ENCODE data around the gene CDKAL1.
"Not testable (repeated sequence)": the region's sequence is repeated elsewhere in the genome, so short reads cannot be mapped to it uniquely, and the experiment has no call there.

CDKAL1 gene

GRCh38 chr6:20554817-20555216 lies 20.6 kb downstream of the CDKAL1 start:
- no peak for DNase-seq

DNA sequence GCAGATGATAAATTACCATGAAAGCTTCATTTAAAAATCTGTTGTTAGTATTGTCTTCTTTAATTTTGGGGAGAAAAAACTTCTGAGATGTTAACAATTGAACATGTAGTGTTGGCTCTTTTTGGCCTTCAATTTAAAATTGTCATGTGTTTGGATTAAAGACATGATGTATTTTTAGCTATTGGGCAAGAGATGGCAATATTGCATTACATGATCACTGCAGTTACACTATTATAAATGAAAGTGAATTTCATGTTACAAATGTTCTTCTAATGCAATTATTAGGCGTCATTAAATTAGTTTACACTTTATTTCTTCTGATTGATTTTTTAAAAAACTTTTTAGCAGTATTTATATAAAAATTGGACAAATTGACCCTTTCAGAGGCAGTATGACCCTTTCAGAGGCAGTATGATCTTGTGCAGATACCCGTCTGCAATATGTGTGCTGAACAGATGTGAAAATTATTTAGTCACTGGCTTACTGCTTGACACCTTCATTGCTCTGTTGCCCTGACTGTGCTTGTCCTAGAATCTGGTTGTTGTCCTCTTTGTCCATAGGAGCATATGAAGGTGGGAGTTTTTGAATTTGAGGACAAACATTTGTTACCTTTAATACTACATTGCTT lies 25.8 kb downstream of the CDKAL1 start:
- DNase-seq: peak; percentile 38 to 73

DNA sequence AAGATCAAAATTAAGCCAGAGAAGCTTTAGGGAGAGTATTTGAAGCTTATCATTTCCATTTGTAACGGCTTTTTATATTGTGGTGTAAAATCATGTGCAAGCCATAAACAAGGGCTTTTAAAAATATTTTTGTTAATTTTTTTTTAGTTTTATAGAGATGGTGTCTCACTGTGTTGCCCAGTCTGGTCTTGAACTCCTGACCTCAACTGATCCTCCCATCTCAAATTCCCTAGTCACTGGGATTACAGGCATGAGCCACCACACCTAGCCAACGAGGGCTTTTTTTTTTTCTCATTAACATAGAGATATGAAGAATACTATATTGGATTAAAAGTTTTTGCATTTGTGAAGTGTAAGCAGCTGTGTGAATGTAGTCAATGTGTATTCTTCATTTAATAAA lies 29.1 kb downstream of the CDKAL1 start:
- peak in 1 of 2 experiments; percentile 13 for DNase-seq

- peak; percentile 12 to 52 for DNase-seq
Measured at GRCh38 chr6:20564269-20564668, 30.0 kb downstream of the CDKAL1 start.

DNA sequence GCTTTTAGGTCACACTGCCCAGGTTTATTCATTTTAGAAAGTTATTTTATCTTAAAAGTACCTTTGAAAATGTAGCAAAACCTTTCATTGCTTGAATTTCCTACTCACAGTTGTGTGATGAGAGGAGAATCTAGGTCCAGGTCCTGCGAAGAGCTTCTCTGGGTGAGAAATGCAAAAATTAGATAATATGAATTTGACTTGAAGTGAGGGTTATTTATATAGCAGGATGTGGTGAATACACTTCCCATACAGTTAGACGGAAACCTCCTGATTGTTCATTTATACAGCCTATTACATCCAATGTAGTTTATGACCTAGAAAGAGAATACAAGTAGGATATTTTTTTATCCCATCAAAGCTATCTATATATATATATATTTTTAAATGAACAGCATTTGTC lies 30.5 kb downstream of the CDKAL1 start:
- DNase-seq: peak in 1 of 2 experiments; percentile 37

GRCh38 chr6:20565342-20565741 lies 31.1 kb downstream of the CDKAL1 start:
- DNase-seq: no peak

- peak; percentile 7 to 36 for DNase-seq
Measured at GRCh38 chr6:20566109-20566508, 31.9 kb downstream of the CDKAL1 start.

- peak; percentile 84 to 91 for DNase-seq
Measured at GRCh38 chr6:20569000-20569610, 34.8 kb downstream of the CDKAL1 start.

DNA sequence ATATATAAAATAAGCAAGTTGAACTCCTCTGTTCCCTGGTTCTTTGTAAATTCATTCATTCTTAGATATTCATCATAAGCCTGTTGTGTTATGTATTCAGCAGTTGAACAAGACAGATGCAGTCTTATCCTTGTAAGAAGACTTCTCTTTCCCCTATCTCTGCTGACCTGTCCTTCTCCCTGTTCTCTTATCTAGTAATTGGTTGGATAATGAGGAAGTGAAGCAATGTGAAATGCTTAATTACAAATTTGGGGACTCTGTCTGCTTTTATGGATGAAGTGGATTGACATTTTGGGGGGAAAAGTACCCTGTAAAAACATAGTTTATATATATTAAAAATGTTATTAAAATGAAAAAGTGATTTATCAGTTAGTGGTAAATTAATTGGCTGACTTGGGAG lies 37.0 kb downstream of the CDKAL1 start:
- no peak for DNase-seq

DNA sequence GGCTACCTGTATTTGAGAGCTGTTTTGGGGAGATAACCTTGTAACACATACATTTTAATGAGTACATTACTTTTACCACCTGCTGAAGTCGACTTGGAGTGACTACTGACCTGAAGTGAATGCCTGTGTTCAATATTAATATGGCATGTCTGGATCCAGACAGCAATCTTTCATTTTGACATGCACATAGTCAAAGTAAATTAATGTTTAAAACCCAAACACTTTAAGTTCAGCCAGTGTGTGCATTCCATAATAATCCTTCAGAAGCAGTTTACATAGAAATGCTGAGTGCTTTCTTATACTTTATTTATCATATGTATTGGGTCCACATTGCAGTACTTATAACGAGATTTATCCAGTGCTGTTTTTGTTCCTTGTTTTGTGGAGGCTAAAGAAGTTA lies 38.0 kb downstream of the CDKAL1 start:
- DNase-seq: peak in 1 of 2 experiments; percentile 23

GRCh38 chr6:20572940-20573339 lies 38.7 kb downstream of the CDKAL1 start:
- no peak for DNase-seq

DNA sequence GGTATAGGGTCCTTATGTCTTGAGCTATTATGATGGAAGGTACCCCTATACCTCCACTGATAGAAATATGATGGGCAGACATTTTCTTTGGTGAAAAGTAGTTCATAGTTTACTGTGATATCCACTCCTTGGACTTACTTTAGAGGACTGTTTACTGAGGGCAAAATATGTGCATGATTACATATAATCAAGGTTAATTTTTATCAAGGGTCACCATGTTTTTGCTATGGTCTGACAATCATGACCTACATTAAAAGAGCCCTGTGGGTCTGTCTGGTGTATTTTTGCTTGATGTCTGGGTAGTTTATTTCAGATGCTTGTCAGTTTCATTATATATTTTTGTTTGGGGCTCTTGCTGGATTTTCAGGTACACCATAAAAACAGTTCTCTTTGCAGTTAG lies 40.1 kb downstream of the CDKAL1 start:
- DNase-seq: peak in 1 of 2 experiments; percentile 19

DNA sequence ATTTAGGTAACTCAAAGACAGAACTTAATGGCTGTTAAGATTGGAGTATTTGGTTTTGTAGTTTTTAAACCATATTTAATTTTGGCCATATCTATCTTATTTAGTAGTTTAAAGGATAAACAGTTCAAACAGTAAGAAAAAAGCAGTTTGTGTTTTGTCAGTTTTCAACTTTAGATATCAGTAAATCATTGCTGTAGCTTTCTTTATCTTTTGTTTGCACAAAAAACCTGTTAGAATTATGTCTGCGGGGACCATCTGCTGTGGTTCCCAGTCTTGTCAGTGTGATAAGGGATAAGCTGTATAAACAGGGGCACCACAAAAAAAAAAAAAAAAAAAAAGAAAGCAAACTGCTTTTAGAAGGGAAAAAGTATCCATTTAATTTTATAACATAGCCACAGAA lies 40.9 kb downstream of the CDKAL1 start:
- peak; percentile 38 to 68 for DNase-seq

- peak; percentile 16 to 69 for DNase-seq
Measured at GRCh38 chr6:20575704-20576451, 41.6 kb downstream of the CDKAL1 start.

DNA sequence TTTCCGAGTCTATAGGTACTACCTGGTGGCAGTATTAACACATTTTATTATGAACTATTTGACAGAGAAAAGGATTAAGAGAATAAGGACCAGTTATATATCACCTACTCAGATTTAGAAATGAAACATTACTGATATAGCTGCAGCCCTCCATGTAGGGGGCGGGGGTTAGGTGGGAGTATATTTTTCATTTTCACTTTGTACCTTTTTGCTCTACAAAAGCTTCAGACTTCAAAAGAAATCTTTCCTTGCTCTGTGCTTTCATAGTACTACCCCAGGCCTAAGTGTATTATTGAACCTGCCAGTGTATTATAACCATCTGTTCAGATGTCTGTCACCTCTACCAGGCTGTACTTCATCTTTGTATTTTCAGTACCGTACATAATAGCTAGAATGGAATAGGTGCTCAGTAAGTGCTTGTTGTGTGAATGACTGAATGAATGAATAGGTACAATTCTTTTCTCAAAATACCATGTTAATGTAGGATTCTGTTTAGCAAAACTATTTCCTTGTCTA lies 43.0 kb downstream of the CDKAL1 start:
- peak; percentile 70 to 84 for DNase-seq

DNA sequence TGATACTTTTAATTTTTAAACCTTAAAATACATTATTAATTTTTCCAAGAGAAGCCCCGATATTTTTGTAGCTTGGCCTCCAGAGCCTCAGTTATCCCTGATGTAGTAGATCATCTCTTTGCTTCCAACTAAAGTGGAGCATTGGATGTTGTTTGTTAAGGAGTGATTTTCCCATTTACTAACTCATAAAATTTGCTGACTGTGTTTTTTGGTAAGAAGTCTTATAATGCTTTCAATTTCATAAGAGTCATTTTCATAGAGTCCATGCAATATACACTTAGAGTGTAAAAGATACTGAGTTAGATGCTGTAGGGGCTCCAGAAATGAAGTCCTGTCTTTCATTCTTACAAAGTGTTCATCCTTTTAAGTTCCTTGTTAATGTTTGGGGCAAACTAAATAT lies 46.8 kb downstream of the CDKAL1 start:
- no peak for DNase-seq

DNA sequence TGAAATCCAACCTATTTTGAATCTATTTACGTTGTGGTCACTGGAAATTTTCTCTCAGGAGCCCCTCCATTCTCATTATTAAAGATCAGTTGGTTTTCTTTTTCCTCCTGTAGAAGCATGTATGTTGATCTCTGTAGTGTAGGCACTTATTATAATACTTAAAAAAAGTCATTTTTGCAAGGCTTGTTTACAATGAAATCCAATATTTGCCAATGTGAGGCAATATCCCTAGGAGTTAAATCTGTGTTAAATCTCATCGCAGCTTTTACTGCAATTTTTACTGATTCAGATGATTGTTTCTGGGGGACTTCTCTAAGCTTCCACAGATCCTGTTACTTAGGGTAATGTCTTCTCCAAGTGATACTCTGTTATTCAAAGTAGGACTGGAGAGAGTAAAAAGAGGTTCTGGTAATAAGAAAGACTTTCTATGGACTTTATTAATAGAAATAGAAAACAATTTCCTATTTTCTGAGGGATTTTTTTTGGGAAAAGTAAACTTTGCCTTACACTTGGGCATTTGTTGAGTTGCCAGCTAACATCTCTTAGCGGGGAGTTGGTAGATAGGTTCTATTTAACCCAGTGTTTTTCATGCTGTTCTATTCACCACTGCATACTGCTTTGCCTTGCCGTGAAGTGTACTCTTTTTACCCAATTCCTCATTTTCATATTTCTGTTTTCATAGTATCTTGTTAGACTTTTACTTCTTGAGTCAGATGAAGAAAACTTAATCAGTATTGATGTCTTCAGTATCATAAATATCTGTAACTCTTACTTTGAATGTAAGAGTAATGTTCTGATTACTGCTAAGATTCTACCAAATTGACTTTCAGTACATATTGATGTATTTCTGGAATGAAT lies 48.6 kb downstream of the CDKAL1 start:
- no peak for DNase-seq

DNA sequence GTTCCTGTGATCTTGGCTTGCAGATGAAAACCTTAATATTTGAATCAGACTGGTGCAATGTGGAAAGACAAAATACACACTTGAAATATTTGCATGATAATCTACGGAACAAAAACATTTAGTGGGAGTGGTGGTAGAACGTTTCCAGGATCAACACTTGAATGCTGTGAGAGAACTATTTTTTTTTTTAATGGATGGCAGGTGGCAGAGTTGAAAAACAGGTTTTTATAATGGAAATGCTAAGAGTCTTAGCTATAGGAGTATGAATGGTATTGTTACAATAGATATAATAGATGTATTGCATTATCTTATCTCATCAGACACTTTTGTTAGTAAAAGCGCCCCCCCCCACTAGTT lies 49.2 kb downstream of the CDKAL1 start:
- no peak for DNase-seq

GRCh38 chr6:20584100-20584731 lies 50.0 kb downstream of the CDKAL1 start:
- DNase-seq: no peak

GRCh38 chr6:20589266-20589665 lies 55.0 kb downstream of the CDKAL1 start:
- no peak for DNase-seq

DNA sequence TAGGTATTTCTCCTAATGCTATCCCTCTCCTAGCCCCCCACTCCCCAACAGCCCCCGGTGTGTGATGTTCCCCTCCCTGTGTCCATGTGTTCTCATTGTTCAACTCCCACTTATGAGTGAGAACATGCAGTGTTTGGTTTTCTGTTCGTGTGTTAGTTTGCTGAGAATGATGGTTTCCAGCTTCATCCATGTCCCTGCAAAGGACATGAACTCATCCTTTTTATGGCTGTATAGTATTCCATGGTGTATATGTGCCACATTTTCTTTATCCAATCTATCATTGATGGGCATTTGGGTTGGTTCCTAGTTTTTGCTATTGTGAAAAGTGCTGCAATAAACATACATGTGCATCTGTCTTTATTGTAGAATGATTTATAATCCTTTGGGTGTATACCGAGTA lies 56.2 kb downstream of the CDKAL1 start:
- not testable (repeated sequence) for DNase-seq

- DNase-seq: not testable (repeated sequence)
Measured at GRCh38 chr6:20594299-20594853, 60.1 kb downstream of the CDKAL1 start.
